Measurements from ENCODE around the gene ZNF143. TPM values are rescaled to one million over a fixed set of nuclear protein-coding genes. Genes with fewer than 3 reads are reported as not detected.

The ZNF143 gene
- total RNA-seq, 1 experiment from 2014 or later = 35.8 TPM

DNA sequence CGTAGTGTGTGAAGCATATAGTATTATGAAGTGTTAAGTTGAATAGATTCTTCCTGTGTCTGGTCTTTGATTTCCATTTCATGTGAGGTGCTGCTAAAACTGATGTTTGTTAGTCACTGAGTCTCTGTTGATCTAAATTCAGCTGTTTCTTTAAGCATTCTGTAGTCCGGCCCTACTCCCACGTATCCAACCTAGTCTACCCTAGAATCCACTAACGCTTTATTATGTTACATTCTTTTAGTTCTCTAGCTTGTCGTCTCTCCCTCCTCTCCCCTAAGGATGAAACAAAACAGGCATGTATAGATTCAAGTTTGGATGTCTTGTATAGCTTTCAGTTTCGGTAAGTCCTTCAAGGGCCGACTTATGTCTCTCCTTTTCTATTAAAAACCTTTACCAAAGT lies 116.7 kb downstream of the ZNF143 start:
- TF ChIP-seq, protein P1, sequence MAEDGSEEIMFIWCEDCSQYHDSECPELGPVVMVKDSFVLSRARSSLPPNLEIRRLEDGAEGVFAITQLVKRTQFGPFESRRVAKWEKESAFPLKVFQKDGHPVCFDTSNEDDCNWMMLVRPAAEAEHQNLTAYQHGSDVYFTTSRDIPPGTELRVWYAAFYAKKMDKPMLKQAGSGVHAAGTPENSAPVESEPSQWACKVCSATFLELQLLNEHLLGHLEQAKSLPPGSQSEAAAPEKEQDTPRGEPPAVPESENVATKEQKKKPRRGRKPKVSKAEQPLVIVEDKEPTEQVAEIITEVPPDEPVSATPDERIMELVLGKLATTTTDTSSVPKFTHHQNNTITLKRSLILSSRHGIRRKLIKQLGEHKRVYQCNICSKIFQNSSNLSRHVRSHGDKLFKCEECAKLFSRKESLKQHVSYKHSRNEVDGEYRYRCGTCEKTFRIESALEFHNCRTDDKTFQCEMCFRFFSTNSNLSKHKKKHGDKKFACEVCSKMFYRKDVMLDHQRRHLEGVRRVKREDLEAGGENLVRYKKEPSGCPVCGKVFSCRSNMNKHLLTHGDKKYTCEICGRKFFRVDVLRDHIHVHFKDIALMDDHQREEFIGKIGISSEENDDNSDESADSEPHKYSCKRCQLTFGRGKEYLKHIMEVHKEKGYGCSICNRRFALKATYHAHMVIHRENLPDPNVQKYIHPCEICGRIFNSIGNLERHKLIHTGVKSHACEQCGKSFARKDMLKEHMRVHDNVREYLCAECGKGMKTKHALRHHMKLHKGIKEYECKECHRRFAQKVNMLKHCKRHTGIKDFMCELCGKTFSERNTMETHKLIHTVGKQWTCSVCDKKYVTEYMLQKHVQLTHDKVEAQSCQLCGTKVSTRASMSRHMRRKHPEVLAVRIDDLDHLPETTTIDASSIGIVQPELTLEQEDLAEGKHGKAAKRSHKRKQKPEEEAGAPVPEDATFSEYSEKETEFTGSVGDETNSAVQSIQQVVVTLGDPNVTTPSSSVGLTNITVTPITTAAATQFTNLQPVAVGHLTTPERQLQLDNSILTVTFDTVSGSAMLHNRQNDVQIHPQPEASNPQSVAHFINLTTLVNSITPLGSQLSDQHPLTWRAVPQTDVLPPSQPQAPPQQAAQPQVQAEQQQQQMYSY (CRISPR knock-in tag; IDR thresholded peaks at IDR 0.05) = no peak
- TF ChIP-seq NFATC4 (CRISPR knock-in tag; IDR thresholded peaks at IDR 0.05) (no peak), PRRX2 (CRISPR knock-in tag; IDR thresholded peaks at IDR 0.05) (no peak)
- TF ChIP-seq, protein P2, sequence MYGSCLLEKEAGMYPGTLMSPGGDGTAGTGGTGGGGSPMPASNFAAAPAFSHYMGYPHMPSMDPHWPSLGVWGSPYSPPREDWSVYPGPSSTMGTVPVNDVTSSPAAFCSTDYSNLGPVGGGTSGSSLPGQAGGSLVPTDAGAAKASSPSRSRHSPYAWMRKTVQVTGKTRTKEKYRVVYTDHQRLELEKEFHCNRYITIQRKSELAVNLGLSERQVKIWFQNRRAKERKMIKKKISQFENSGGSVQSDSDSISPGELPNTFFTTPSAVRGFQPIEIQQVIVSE (CRISPR knock-in tag; IDR thresholded peaks at IDR 0.05; ENCODE audit: borderline replicate concordance) = no peak
- peaks cover 37% of the 10 kb centered on the region for H3K4me1 Mint-ChIP-seq
- H3K9me3 Mint-ChIP-seq = no peaks in the 10 kb centered on the region
- no peaks in the 10 kb centered on the region for H3K27me3 Mint-ChIP-seq (ENCODE audit: low read depth)
- peak overlapping the region; percentile 66 for H3K27ac Mint-ChIP-seq
- ATAC-seq (no peak), DNase-seq (ENCODE audit: low spot score) (no peak)
- CTCF ChIA-PET = interaction anchor here (1.0 to 2.9 kb wide), 2 partner anchors 35 to 43 kb away, joined by 3 to 28 read pairs; no protein-coding TSS in a partner anchor
- H3K36me3 Mint-ChIP-seq = peaks cover 77% of the 10 kb centered on the region
- peak overlapping the region; percentile 95 for H3K4me3 Mint-ChIP-seq
- POLR2A ChIA-PET = no interaction called here

Other genes with a start within 250 kb of the ZNF143 start
- 65.9 to 69.3 TPM (median 69.1 TPM) in 3 replicates for gene DENND5A, start 195.7 kb upstream of the ZNF143 start, total RNA-seq (2021)
- 45.8 to 46.5 TPM (median 46.1 TPM) in 3 replicates for gene TMEM41B, start 146.4 kb upstream of the ZNF143 start, total RNA-seq (2021)
- 212 to 226 TPM (median 215 TPM) in 3 replicates for gene IPO7, start 76.4 kb upstream of the ZNF143 start, total RNA-seq (2021)
- 85.5 to 109 TPM (median 91.3 TPM) in 3 replicates for gene WEE1, start 112.7 kb downstream of the ZNF143 start, total RNA-seq (2021)
- 24.1 to 27.8 TPM (median 27.6 TPM) in 3 replicates for gene SWAP70, start 203.1 kb downstream of the ZNF143 start, total RNA-seq (2021)

Measured in WTC11 (cell line).